GM18870 (cell line): ENCODE measurements around the gene MYOM1.
A peak's percentile ranks its signal among the peaks of the same experiment; 100 is the strongest.

ENCODE experiments used
- ATAC-seq: cut with Tn5 transposase; IDR thresholded peaks from one replicate; pipeline ENCODE4 v1.9.1; 2021; ENCODE audit warnings: moderate library complexity; ENCODE audit not compliant: unreplicated experiment

MYOM1 gene

GRCh38 chr18:3250237-3251107 is 30.7 kb upstream of the MYOM1 start:
- ATAC-seq, result no peak

DNA sequence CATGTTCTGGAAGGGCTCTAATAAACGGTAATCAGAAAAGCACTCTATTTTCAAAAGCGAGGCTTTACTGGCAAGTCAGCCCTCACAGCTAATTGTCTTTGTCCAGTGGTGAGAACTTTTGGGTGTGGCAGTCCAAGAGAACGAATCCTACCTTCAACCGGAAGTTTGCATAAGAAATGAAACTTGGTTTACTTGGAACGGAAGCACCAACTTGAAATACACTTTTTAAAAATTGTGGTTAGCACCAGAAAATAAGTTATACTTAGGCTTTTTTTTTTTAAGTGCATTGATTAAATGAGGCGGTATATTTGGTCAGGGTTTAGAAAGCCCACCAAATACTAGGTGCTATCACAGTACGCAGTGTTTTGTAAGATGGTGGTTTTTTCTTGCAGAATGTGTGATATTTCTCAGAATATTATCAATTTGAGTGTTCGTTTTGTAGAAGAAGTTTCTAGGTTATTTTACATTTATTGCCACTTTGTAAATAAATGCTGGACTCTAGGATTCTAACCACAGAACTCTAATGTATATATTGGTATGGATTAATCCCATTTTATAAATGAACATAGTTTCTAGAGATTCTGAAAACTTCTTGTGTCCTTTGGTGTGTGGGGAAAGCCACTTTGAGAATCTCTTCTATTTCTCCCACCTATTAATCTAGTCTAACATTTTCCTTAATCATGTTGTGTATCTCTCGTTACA is 29.0 kb upstream of the MYOM1 start:
- no peak for ATAC-seq

DNA sequence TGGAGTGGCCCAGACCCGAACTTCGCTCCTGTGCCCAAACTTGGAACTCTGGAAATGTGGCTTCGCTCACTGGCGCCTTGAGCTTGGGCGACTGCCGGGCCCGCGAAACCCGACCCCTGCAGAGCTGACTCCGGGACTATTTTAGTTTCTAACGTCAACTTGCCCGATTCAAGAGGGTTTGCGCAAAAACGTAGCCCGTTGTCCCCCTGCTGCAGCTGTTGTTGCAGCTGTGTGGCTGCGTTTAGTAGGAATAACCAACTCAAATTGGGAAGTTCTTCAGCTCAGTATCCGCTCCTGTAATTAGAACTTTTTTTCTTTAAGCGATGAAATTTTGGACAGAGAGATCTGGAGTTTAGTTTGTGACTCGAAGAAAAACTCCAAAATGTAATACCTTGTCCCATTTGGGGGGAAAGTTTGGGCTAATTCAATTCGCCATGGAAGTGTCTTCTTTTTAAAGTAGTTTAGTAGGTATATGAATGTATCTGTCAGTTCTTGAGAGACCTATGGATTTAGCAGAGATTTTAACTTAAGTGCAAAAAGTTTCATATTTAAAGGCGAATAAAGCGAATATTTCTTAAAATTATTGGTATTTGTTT is 28.4 kb upstream of the MYOM1 start:
- ATAC-seq, result no peak

- ATAC-seq, result peak; percentile 79
These were observed 27.7 kb upstream of the MYOM1 start, which contains the start of gene MYL12A for GRCh38 chr18:3247240-3248061. Gene MYL12A, plus strand, starts transcription at chr18:3247801. Its CDS starts 5,447 bp downstream, at chr18:3253248.

DNA sequence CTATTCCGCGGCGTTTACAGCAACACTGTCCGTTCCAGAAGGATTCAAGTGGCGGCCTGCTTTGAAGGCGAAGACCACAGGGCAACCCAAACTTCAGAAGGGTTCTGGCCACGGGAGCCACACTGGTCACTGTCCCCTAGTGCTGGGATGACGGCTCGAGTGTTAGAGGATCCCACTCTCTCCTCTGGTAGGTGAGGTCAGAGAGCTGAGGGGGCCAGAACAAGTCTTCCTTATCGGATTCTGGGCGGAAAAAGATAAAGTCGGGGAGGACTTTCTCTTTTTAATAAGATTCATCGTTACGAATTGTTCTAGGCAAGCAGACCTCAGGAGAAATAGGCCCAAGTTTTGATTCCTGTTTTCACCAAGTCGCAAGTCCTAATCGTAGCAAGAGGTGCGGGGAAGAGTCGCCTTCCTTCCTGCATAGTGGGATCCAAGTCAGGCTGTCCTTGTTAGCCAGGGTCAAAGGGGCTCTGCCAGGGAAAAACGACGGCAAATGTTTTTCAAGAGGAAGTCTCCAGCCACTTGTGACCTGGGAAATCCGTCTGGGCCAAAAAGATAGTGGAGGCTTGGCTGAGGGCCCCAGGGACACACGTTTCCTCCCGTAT is 27.0 kb upstream of the MYOM1 start:
- no peak for ATAC-seq

- no peak for ATAC-seq
These were observed 26.3 kb upstream of the MYOM1 start for GRCh38 chr18:3245853-3246634.

- no peak for ATAC-seq
These were observed 25.4 kb upstream of the MYOM1 start for GRCh38 chr18:3245185-3245564.

- ATAC-seq, result no peak
These were observed 19.0 kb upstream of the MYOM1 start for GRCh38 chr18:3238742-3239141.

DNA sequence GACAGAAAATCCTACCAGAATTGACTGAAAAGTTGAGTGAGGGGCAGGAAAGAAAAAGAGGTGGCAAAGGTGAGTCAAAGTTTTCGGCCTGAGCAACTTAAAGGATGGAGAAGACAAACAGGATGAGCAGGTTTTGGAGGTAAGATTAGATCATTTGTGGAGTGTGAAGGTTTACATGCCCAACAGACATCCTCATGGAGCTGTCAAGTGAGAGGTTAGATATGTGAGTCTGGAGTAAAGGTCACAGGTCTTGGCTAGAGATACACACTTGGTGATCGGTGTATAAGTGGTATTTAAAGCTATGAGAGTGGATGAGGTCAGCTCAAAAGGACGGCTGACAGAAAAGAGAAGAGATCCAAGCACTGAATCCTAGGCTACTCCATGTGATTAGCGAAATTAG is 16.7 kb upstream of the MYOM1 start:
- ATAC-seq, result no peak

GRCh38 chr18:3235846-3236245 is 16.1 kb upstream of the MYOM1 start:
- ATAC-seq, result no peak

- no peak for ATAC-seq
These were observed 14.7 kb upstream of the MYOM1 start for GRCh38 chr18:3234457-3234856.

DNA sequence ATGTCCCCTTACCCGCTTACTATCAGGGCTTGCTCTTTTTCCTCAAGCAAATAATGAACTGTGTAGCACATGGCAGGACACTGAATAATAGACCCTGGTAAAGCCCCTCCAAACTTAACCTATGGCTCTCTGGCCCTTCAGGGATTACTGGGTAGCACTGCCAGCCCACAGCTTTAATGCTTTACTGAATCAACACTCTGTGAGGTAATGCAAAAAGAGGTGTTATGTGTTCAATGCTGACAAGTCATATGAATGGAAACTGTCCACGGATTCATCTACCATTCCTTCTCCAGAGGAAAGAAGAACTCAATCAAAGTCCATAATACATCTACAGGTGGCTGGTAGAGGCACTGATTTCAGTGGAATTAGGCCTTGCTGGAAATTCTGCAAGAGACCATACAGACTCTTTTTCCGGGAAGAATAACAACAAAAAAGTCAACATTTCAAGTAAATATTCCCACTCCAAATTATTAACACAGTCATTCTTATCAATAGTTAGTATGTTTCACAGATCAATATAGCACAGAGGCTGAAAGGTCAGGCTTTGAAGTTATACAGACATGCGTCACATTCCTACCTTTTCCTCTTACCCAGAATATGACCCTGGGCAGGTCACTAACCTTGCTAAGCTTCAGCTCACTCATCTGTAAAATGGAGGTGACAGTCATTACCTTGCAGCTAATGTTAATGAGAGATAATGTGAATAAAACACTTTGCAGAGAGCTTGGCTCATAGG is 13.8 kb upstream of the MYOM1 start:
- ATAC-seq, result no peak

DNA sequence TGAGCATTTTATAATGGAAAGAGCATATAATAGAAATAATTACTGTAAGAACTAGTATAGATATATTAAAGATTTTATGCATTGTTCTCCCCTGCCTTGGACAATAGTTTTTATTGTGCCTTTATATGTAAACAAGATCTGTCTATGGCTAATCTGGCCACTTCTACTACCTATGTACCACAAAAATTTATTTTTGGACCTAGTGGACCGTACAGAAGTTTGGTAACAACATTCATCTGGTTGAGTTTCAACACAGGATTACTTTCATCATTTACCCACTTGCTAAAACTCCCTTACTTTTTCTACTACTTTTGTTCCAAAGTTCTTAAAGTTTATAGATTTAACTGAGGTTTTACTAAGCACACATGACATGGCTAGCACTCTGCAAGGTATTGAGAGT is 13.2 kb upstream of the MYOM1 start:
- ATAC-seq, result no peak

DNA sequence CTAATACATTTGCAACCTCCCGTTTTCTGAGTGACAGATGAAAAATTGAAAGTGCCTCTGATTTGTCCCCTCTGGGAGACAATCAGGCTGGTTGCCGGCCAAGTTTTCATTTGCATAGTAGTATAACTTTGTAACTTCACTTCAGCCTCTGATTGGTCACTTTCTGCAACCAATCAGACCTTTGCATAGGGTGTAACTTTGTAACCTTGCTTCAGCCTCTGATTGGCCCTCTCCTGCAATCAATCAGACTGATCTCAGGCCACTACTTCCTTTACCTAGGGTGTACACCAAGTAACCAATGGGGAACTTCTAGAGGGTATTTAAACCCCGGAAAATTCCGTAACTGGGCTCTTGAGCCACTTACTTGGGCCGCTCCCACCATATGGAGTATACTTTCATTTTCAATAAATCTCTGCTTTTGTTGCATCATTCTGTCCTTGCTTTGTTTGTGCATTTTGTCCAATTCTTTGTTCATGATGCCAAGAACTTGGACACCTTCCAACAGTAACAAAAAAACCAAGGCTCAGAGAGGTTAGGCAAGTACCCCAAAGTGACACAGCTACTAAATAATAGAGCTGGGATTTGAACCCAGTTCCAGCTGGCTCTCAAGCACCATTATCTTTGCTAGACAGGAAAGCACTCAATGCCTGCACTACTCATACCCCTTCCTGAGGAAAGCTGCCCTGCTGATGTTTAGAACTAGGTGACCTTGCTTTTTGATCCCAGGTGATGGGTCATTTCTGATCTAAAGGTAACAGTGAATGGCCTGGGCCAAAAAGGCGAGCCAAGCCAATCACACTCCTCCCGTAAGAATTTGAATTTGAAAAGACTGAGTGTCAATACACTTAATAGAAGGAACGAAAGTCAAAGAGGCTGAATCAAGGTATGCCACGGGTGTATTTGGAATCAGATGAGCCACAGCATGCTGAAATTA is 10.9 kb upstream of the MYOM1 start:
- no peak for ATAC-seq

DNA sequence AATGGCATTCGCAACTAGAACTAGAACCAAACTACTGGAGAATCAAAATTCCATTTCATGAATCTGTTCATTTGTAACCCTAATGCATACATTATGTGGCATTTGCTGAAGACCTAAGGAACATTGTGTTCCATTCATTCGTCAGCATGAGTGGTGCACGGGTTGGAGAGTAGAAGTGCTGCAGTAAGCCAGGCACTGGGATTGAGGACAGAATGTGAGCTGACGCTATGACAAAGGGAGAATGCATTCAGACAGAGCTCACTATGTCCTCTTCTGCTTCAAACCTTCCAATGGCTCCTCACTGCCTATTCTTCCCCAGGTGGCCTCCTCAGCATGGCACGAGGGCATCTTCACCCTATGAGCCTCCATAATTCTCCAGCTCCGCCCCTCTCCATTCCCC is 6.3 kb upstream of the MYOM1 start:
- ATAC-seq, result no peak

- no peak for ATAC-seq
These were observed 5.8 kb upstream of the MYOM1 start for GRCh38 chr18:3225588-3225987.

DNA sequence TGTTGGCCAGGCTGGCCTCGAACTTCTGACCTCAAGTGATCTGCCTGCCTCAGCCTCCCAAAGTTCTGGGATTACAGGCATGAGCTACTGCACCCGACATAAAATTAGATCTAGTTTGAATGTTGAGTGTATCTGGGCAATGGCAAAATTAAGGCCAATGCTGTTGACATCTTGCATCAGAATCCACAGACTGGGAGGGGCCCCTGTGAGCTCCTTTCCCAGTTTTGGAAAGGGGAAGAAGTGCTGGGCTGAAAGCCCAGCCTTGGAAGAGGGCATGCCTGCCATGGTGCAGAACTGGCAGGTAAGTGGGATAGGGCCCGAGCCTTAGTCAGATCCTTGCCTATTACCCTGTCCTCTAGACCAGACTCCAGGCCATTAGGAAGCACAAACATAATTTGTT is 4.5 kb upstream of the MYOM1 start:
- no peak for ATAC-seq

- no peak for ATAC-seq
These were observed 3.6 kb upstream of the MYOM1 start for GRCh38 chr18:3223356-3223755.
